Fibroblast of skin of right quadriceps (primary cell): Measurements from ENCODE around the gene CMTM4.
"Not testable (repeated sequence)": the region's sequence is repeated elsewhere in the genome, so short reads cannot be mapped to it uniquely, and the experiment has no call there.

Experiments used
- DNase-seq: peaks from one replicate; pipeline ENCODE4 v3.0.0-alpha.2; 2013

The CMTM4 gene

GRCh38 chr16:66588981-66589713, 107.4 kb downstream of the CMTM4 start:
- no peak for DNase-seq

- DNase-seq = no peak
These were observed 108.5 kb downstream of the CMTM4 start for GRCh38 chr16:66587881-66588600.

DNA sequence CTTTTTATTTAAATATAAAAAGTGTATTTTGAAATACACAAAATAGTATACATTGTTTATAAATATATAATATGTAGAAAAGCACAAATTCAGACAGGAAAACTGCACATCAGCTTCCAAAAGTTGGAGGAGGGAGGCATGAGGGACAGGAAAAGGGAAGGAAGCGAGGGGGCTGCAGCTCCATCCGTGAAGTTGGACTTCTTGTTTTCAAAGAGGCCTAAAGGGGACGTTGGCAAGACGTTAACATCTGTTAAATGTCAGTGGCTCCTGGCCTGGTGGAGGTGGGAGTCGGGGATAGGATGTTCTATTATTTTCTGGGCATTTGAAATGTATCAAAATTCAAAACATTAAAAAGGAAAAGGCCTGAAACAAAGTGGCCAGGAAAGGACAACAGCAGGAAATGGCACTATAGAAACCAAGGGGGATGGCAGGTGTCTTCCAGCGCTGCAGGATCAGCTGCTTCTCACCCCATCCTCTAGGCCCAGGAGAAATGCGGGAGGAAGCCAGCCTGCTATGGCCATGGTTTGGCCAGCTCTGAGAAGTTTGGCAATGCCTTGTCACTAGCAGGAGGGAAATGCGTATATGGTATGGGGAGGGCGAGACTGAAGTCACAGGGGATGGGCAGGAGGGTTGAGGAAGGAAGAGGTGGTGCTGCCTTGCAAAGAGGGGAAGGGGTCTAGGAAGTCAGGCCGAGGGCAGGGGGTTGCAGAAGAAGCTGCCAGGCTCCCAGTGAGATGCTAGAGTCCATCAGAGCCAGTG, 110.9 kb downstream of the CMTM4 start:
- DNase-seq = no peak

DNA sequence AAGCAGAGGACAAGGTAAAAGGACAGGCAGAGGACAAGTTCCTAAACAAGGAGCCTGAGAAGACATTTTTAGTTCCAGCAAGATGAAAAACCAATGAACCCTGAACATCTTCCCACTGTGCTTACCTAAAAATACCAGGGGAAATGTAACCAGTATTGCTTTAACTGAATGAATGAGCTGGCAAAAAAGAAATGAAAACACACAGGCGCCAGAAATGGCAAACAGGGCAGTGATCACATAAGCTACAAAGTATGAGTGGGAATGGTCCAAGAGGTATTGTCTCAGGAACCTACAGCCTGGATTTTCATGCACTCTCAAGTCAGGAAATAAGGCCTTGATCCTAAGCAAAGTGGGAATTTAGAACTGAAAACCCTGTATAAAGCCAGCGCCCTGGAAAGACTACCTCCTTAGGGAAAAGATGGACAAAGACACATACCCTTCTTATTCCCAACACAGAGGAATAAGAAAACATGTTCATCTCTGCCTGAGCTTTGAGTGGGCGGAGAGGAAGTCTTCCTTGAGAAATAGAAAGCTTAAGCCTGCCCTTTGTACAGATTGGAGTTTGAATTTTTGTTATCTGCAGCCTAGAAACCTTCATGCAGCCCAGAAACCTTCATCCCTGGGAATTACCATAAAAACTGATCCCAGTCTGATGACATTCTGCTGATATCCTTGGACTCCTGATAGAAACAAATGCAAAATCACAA, 115.1 kb downstream of the CMTM4 start:
- DNase-seq = no peak

GRCh38 chr16:66580605-66581209, 115.8 kb downstream of the CMTM4 start:
- DNase-seq = peak; percentile 78

DNA sequence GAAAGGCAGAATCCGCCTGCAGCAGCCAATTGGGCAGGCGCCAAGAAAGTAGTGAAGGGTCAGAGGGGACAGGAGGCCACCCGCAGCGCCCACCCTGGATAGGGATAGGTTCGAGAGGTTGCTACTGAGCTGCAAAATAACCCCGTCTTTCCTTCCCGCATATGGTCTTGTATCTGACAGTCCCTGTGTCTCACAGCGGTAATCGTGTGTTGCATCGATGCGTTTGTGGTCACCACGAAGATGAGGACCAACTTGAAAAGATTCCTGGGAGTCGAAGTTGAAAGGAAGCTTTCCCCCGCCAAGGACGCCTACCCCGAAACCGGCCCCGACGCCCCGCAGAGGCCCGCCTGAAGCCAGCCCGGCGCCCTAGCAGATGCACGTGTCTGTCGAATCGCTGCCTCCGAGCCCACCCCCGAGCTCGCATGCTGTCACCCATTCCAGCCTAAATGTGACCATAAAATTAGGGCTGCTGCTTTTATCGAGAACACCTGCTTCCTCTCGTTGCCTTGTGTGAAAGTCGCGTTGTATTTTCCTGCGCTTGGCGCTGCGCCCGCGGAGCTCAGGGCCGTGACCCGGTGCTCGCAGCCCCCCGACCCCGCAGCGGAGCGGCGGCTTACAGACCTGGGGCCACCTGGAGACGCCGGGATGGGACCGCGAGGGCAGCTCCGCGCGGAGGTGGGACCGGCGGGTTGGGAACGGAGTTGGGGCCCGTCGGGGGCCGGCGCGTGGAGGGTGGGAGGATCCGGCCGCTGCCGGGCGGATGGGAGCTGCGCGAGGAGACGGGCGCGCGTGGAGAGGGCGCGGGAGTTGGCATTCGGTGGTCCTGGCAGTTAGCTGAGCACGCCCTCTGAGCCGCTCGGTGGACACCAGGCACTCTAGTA, 117.7 kb downstream of the CMTM4 start, which contains the start of gene CMTM2:
Gene CMTM2, plus strand, starts transcription at position 813 of the 881 bp plus-strand sequence. CDS start 145 bp downstream, outside the sequence.
- DNase-seq = no peak

DNA sequence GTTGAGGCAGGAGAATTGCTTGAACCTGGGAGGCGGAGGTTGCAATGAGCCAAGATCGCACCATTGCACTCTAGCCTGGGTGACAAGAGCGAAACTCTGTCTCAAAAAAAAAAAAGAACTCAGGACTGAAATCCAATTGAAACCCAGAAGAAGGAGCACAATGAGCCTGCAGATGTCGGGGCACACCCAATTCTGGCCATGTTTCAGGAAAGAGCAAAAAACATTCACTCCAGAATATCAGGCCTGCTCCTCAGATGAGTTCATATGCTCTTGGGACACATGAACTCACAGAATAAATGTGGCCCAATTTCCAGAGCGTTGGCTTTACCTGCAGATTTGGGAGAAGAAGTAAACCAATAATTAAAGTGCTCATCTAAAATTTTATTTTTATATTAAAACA, 120.2 kb downstream of the CMTM4 start:
- no peak for DNase-seq

GRCh38 chr16:66575060-66575459, 121.5 kb downstream of the CMTM4 start:
- no peak for DNase-seq

DNA sequence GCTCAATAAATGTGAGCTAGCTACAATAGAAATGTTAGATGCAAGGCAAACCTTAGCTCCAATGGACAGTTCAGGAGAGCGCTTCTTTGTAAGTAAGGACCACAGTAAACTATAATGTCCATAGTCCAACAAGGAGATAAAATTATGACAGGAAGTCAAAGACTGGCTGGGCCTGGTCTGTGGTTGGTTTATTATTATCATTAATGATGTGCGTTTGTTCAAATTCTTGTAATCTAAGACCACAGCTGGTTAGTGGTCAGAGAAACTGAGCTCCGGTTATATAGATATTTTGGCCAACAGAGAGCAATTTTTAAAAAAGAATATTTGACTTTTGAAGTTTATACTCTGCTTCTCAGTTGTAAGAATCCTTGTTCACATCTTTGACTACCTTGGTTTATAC, 122.0 kb downstream of the CMTM4 start:
- no peak for DNase-seq

DNA sequence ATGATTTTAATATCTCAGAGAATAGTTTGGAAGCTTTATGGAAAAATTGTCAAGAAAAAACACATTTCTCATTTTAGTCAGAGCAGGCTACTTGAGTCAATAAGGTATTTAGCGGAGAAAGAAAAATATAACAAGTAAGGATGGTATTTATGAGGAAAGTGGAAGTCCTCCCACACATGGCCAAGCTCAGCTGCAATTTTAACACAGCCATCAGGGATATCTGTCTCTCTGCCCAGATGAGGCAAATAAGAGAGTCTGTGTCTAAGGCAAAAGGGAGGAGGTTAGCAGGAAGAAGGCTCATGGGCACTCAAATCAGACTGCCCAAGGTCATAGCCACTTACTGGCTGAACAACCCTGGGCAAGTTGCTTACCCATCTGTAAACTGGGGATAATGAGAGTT, 122.5 kb downstream of the CMTM4 start:
- no peak for DNase-seq

DNA sequence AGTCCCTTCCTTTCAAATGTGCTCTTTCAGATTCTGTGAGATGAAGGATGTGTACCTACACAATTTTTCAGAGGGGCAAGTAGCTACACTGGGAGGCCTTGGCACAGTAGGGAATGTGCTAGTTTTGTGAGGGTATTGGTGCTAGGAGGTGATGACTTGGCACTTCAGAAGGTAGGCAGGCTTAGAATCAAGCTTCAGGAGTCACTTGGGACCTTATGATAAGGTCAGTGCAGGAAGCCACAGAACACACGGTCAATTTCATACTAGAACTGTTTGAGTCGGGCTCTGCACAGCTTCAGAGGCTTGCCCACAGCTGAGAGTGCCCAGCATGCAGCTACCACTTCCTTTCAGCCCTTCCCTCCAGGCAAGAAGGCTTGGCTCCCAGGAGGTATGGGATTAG, 124.2 kb downstream of the CMTM4 start:
- DNase-seq = no peak

GRCh38 chr16:66569827-66570405, 126.6 kb downstream of the CMTM4 start:
- DNase-seq = peak; percentile 48

DNA sequence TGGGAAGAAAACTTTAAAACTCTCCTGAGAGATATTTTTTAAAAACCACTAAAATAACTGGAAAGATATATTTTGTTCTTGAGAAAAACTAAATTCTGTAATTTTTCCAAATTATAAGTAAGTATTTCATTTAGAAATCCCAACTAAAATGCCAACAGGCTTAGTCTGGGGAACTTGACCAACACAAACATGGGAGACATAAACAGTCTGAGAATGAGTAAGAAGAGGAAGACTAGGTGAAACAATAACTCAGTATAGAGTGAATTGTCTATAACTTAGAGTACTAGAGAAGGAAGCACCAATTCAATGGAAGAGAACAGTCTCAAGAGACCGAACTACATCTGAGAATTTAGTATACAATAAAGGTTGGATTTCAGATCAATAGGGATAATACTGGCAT, 127.4 kb downstream of the CMTM4 start:
- peak; percentile 46 for DNase-seq

DNA sequence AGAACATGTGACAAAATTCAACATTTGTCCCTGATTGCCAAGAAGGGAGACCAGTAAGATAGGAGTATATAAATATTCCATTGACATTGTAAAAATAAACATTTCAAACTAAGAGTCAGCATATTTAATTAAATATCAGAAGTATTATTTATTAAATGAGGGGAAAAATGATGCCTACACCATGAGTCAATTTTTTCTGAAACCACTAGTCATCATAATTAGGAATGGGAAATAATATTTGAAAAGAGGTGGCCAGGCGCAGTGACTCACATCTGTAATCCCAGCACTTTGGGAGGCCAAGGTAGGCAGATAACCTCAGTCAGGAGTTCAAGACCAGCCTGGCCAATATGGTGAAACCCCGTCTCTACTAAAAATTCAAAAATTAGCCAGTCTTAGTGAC, 128.2 kb downstream of the CMTM4 start:
- peak; percentile 27 for DNase-seq

DNA sequence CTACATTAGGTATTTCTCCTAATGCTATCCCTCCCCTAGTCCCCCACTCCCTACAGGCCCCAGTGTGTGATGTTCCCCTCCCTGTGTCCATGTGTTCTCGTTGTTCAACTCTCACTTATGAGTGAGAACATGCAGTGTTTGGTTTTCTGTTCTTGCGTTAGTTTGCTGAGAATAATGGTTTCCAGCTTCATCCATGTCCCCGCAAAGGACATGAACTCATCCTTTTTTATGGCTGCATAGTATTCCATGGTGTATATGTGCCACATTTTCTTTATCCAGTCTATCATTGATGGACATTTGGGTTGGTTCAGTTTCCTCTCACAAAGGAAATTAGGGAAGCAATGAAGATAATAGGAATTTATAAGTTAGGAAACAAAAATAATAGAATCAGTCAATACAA, 129.3 kb downstream of the CMTM4 start:
- not testable (repeated sequence) for DNase-seq

DNA sequence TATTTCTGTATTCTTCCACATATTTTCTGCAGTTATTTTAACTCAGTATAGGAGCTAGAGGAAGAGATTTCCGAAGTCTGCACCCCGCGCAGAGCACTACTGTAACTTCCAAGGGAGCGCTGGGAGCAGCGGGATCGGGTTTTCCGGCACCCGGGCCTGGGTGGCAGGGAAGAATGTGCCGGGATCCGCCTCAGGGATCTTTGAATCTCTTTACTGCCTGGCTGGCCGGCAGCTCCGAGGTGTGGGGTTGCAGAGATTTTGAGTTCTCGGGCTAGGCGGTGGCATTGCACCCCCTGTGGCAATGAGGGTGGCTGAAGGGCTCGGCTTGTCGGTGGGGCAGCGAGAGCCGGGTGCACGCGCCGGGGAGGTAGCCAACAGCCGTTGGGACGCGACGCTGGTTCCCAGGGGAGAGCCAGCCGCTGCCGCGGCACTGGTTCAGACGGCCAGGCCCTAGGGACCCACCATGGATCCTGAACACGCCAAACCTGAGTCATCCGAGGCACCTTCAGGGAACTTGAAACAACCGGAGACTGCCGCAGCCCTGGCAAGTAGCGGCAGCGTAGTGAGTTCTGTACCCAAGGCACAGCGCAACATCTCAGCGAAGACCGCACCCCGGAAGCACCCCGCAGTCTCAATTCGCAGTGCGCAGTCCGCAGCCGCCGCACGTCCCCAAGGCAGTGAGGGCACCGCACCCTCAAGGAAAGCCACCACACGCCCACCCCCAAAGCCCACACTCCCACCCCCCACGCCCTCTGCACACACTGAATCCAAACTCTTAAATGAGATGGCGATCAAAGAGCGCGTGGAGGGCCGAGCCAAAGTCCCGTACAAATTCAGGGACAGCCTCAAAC, 130.3 kb downstream of the CMTM4 start, which contains the start of gene CMTM1:
Gene CMTM1, plus strand, starts transcription at position 389 of the 851 bp plus-strand sequence. Its CDS starts 75 bp downstream, at position 464.
- DNase-seq = no peak
